Left ventricle myocardium inferior (tissue), 1 donor: ENCODE data around the gene CACNA1C. TPM values are rescaled to one million over a fixed set of nuclear protein-coding genes. Genes with fewer than 3 reads are reported as not detected.

Source experiments
- DNase-seq: peaks from one replicate; pipeline ENCODE4 v3.0.0-alpha.2; 2020
- H3K27ac ChIP-seq: fragments of 200-600 bp; replicated peaks from 2 replicates; pipeline ENCODE4 v1.8.0; 2021
- H3K27me3 ChIP-seq: fragments of 200-600 bp; 2 replicates; pipeline ENCODE4 v1.8.0; 2021; ENCODE audit warnings: low read depth
- H3K36me3 ChIP-seq: fragments of 200-600 bp; 2 replicates; pipeline ENCODE4 v1.8.0; 2021
- H3K4me1 ChIP-seq: fragments of 200-600 bp; 2 replicates; pipeline ENCODE4 v1.8.0; 2021
- H3K4me3 ChIP-seq: fragments of 200-600 bp; 2 replicates; pipeline ENCODE4 v1.8.0; 2021; ENCODE audit warnings: mild to moderate bottlenecking, moderate library complexity
- H3K9me3 ChIP-seq: fragments of 200-600 bp; replicated peaks from 2 replicates; pipeline ENCODE4 v1.8.0; 2021
- intact Hi-C: fragments of 100-400 bp; cut with micrococcal nuclease; formaldehyde crosslinking; loops from one replicate; pipeline ENCODE4 v1.11.0; 2022
- total RNA-seq: library from RNA; stranded (reverse); fragmentation: NEBNext Ultra II Directional; extraction: Animal tissue kit (Norgen Biotek cat#: 25700); gene quantifications from one replicate; pipeline ENCODE4 v1.2.1, GENCODE V29; 2021
- TF ChIP-seq, protein P1 (sequence below): fragments of 200-600 bp; IDR thresholded peaks from 2 replicates; pipeline ENCODE4 v1.8.0; 2021; ENCODE audit warnings: antibody characterized with exemption, mild to moderate bottlenecking, borderline replicate concordance
- donor health status: DM: no; HTN: yes; CAD: no; lungs with severe emphysema.

The CACNA1C gene
- total RNA-seq, 1 donor from 2014 or later, result 137 TPM

DNA sequence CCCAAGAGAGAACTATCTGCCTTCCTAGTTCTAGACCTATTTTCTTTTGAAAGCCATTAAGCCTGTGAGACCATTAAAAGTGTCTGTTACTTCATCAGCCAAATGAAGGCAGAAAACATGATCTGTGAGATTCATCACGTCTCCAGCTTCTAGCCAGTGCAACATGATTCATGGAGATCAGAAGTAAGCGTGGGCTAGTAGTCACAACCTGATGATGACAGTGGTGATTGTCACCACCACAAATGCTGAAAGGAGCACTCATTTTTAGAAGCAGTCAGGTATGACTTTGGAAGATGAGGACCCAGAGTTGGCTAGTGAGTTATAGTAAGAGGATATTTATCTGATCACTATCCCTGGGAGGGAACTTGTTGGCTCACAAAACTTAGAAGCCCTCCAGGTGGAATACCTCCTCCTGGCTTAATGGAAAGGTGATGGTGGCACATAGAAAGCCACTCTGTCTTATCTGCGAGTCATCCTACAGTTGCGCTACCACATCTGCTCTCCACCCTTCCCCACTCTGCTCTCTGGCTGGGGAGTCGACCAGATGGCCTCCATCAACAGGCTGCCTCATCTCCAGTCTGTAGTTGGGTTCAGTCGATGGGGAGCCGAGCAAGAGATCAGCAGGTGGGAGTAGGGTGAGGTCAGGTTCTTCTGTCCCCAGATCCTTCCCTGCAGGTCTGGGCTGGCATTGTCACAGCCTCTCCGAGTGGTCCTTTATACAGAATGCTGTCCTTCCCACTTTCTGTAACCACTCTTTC is 424.4 kb downstream of the CACNA1C start:
- peaks cover 11% of the 10 kb centered on the region for H3K36me3 ChIP-seq
- intact Hi-C loops, result no loop called here
- H3K9me3 ChIP-seq, result no peaks in the 10 kb centered on the region
- peaks cover 24% of the 10 kb centered on the region for H3K4me1 ChIP-seq
- H3K4me3 ChIP-seq, result no peak overlapping the region
- DNase-seq, result no peak
- TF ChIP-seq, protein P1, sequence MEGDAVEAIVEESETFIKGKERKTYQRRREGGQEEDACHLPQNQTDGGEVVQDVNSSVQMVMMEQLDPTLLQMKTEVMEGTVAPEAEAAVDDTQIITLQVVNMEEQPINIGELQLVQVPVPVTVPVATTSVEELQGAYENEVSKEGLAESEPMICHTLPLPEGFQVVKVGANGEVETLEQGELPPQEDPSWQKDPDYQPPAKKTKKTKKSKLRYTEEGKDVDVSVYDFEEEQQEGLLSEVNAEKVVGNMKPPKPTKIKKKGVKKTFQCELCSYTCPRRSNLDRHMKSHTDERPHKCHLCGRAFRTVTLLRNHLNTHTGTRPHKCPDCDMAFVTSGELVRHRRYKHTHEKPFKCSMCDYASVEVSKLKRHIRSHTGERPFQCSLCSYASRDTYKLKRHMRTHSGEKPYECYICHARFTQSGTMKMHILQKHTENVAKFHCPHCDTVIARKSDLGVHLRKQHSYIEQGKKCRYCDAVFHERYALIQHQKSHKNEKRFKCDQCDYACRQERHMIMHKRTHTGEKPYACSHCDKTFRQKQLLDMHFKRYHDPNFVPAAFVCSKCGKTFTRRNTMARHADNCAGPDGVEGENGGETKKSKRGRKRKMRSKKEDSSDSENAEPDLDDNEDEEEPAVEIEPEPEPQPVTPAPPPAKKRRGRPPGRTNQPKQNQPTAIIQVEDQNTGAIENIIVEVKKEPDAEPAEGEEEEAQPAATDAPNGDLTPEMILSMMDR, result no peak
- no peak overlapping the region for H3K27ac ChIP-seq
- H3K27me3 ChIP-seq, result no peaks in the 10 kb centered on the region

GRCh38 chr12:2479851-2480535 is 427.2 kb downstream of the CACNA1C start:
- Histone ChIP-seq H3K27me3 (no peaks in the 10 kb centered on the region), H3K36me3 (peaks cover 11% of the 10 kb centered on the region), H3K27ac (no peak overlapping the region), H3K4me3 (no peak overlapping the region), H3K9me3 (no peaks in the 10 kb centered on the region), H3K4me1 (peaks cover 45% of the 10 kb centered on the region)
- TF ChIP-seq, protein P1, result no peak
- intact Hi-C loops, result no loop called here
- DNase-seq, result no peak

GRCh38 chr12:2481346-2481745 is 428.6 kb downstream of the CACNA1C start:
- DNase-seq, result no peak
- H3K27ac ChIP-seq, result peak overlapping the region; percentile 1
- H3K9me3 ChIP-seq, result no peaks in the 10 kb centered on the region
- H3K36me3 ChIP-seq, result peaks cover 14% of the 10 kb centered on the region
- TF ChIP-seq, protein P1, result no peak
- H3K4me1 ChIP-seq, result peaks cover 52% of the 10 kb centered on the region
- no peak overlapping the region for H3K4me3 ChIP-seq
- intact Hi-C loops, result no loop called here
- no peaks in the 10 kb centered on the region for H3K27me3 ChIP-seq

DNA sequence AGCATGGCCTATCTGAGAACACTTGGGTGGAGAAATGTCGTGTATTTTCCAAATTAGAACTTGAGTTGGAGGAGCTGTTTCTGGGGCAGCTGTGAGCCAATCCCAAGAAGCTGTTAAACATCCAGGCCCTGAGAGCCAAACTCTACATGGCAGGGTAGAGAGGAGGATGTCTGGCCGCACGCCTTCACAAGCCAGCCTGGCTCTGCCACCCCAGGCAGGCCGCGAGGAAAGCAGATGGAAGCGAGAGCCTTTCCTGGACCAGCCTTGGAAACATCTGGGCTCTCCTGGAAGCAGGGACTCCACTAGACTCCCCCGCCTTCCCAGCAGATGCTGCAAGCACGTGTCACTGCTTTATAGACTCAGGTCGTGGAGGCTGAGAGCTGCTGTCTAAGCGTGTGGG is 429.2 kb downstream of the CACNA1C start:
- Histone ChIP-seq H3K4me1 (peaks cover 52% of the 10 kb centered on the region), H3K9me3 (no peaks in the 10 kb centered on the region), H3K27ac (peak overlapping the region; percentile 1), H3K4me3 (no peak overlapping the region), H3K27me3 (no peaks in the 10 kb centered on the region), H3K36me3 (peaks cover 19% of the 10 kb centered on the region)
- intact Hi-C loops, result no loop called here
- no peak for DNase-seq
- TF ChIP-seq, protein P1, result no peak

- H3K4me3 ChIP-seq, result no peak overlapping the region
- H3K9me3 ChIP-seq, result no peaks in the 10 kb centered on the region
- TF ChIP-seq, protein P1, result no peak
- H3K4me1 ChIP-seq, result peaks cover 55% of the 10 kb centered on the region
- intact Hi-C loops, result no loop called here
- peak overlapping the region; percentile 14 for H3K27ac ChIP-seq
- peaks cover 25% of the 10 kb centered on the region for H3K36me3 ChIP-seq
- no peaks in the 10 kb centered on the region for H3K27me3 ChIP-seq
- no peak for DNase-seq
These were observed 430.3 kb downstream of the CACNA1C start for GRCh38 chr12:2482938-2483660.
